Astrocyte of the cerebellum (primary cell): ENCODE data around the gene GP1BB.

Experiments used
- DNase-seq: peaks from one replicate; pipeline ENCODE4 v3.0.0-alpha.2; 2011; ENCODE audit warnings: low read depth
- H3K4me3 ChIP-seq: 2 replicates; pipeline ENCODE4 v1.5.1; 2011; ENCODE audit warnings: mild to moderate bottlenecking, low read depth, low read length, moderate library complexity
- in situ Hi-C: cut with HindIII; loops from 2 replicates; pipeline ENCODE4 v1.10.0; 2017; ENCODE audit warnings: low sequenced_read_pairs
- TF ChIP-seq, protein P1 (sequence below): IDR thresholded peaks from 2 replicates; pipeline ENCODE4 v1.5.1; 2012; ENCODE audit warnings: low read length, low read depth, moderate library complexity, mild to moderate bottlenecking; ENCODE audit errors: missing control alignments

The GP1BB gene

GRCh38 chr22:19748991-19749664, 25.8 kb downstream of the GP1BB start:
- in situ Hi-C loops: no loop called here
- DNase-seq: no peak
- TF ChIP-seq, protein P1, sequence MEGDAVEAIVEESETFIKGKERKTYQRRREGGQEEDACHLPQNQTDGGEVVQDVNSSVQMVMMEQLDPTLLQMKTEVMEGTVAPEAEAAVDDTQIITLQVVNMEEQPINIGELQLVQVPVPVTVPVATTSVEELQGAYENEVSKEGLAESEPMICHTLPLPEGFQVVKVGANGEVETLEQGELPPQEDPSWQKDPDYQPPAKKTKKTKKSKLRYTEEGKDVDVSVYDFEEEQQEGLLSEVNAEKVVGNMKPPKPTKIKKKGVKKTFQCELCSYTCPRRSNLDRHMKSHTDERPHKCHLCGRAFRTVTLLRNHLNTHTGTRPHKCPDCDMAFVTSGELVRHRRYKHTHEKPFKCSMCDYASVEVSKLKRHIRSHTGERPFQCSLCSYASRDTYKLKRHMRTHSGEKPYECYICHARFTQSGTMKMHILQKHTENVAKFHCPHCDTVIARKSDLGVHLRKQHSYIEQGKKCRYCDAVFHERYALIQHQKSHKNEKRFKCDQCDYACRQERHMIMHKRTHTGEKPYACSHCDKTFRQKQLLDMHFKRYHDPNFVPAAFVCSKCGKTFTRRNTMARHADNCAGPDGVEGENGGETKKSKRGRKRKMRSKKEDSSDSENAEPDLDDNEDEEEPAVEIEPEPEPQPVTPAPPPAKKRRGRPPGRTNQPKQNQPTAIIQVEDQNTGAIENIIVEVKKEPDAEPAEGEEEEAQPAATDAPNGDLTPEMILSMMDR: no peak
- no peak overlapping the region for H3K4me3 ChIP-seq

DNA sequence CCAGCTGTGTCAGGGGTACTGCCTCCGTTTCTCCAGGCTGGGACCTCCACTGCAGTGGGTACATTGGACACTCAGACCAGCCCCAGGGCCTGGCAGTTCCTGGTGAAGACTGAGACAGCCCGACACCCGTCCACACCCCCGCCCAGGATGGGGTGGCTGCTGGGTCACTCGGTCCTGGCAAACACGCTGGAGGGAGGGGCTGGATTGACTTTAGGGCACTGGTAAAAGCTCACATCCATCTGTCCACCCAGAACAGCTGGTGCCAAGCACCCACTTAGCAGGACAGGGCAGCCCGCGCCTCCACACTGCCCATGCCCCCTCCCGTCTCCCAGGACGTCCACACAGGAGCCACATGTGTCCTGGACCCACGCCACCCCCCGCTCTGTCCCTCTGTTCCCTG, 26.5 kb downstream of the GP1BB start:
- DNase-seq: no peak
- in situ Hi-C loops: no loop called here
- TF ChIP-seq, protein P1: no peak
- no peak overlapping the region for H3K4me3 ChIP-seq

DNA sequence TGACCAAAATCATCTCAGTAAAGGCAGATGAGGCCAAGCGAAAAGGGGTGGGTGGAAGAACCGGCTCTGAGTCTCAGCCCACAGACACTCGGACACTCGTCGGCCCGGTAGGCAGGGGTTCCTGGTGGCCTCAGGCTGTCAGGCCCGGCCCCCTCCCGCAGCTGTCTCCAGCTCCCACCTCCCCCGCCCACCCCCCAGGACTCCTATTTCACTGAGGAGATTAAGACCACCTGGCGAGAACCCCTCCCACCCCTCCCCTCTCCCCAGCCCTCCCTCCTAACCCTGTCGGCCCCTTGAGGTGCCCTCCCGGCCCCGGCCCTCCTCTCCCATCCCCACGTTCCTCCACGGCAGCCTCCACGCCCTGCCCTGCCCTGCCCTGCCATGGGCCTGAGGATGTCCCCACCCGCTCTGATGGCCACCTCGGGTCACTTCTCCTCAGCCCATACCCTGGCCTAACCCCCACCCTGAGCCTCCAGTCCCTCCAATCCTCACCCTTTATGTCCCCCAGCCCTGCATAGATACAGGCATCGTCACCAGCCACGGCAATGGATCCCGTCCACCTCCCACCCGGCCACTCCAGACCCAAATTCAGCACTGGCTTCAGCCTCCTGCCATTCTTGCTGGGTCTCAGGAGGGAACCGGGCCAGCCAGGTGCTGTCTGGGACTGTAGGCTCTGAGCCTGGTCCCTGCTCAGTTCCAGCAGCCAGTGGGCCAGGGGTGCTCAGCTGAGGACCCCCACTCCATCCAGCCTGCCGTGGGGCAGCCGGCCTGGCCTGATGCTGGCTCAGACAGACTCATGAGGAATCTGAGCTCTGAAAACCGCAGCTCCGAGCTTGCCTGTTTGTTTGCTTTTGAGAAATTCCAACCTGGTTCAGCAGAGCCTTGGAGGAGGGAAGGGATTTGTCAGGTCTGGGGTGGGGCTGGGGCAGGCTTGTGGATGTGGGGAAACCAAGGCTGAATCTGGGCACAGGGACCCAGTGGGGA, 27.5 kb downstream of the GP1BB start:
- peak; percentile 33 for DNase-seq
- in situ Hi-C loops: no loop called here
- H3K4me3 ChIP-seq: no peak overlapping the region
- TF ChIP-seq, protein P1: no peak

DNA sequence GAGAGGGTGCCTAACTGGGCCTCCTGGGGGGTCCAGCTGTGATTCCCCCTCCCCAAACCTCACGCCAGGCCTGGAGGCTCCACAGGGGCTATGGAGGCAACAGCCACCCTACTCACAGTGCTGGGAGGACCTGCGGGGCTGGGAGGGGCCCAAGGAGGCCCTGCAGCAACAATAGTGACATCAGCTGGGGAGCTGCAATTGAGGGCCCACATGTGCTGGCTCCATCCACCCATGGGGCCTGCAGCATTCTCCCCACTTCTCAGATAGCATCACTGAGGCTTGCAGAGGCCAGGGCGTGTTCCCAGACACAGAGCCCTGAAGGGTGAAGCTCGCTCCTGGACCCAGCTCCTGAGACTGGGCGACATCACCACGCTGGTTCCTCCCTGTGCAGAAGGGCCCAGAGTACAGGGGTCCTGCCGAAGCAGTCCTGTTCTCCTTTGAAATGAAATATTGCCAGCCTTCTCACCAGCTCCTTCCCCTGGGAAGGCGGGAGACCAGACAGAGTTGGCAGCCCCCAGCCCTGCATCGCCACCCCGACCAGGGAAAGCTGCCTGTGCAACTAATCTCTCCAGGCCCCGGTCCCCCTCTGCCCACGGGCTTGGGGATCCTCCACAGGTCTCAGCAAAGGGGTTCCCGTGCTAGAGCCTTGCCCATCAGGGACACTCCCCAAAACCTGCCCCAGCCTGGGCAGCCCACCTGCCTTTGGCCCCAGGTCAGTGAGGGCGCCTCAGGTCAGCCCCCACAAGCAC, 28.3 kb downstream of the GP1BB start:
- in situ Hi-C loops: no loop called here
- no peak overlapping the region for H3K4me3 ChIP-seq
- DNase-seq: no peak
- TF ChIP-seq, protein P1: no peak

GRCh38 chr22:19753090-19753842, 29.9 kb downstream of the GP1BB start:
- in situ Hi-C loops: no loop called here
- no peak for DNase-seq
- TF ChIP-seq, protein P1: no peak
- no peak overlapping the region for H3K4me3 ChIP-seq
